GM19240 (cell line): ENCODE data around the gene SYNE2.

Source experiments
- DNase-seq: peaks from one replicate; pipeline ENCODE4 v3.0.0; 2011; ENCODE audit warnings: low spot score; ENCODE audit not compliant: insufficient read length

The SYNE2 gene

GRCh38 chr14:63908667-63909264 is 56.0 kb downstream of the SYNE2 start:
- DNase-seq = no peak

- no peak for DNase-seq
These were observed 57.2 kb downstream of the SYNE2 start for GRCh38 chr14:63909984-63910383.

DNA sequence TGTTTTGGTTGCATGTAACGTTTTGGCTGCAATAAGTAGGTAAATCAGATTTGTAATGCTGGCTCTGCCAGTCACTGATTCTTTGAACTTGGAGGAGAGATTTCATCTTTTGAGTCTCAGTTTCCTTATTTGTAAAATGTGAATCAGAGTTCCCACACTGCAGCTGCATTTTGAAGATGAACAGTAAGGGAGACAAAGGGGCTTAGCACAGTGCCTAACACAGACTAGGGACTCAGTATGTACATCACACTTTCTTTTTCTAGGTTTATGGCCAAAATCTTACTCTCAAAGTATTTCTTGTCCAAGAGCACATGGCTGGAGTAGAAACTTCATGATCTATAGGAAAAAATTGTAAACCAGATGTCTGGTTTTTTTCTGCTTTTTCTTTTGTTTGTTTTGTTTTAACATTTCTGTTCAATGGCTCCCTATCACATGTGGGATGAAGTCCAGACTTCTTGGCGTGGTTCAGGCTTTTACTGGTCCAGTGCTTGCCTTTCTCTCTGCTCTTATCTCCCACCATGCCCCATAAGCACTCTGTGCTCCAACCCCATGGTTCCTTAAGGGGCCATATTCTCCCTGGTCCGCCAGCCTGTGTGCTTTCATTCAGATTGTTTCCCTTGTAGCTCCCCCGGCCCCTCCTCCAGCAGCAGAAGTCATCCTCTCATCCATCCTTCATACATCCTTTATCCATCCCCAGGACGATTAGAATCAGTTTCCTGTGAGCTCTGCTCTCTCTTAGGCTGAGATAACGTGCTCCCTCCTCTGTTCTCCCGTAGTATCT is 58.0 kb downstream of the SYNE2 start:
- no peak for DNase-seq

GRCh38 chr14:63911404-63911803 is 58.6 kb downstream of the SYNE2 start:
- no peak for DNase-seq

GRCh38 chr14:63912286-63912685 is 59.5 kb downstream of the SYNE2 start:
- no peak for DNase-seq

DNA sequence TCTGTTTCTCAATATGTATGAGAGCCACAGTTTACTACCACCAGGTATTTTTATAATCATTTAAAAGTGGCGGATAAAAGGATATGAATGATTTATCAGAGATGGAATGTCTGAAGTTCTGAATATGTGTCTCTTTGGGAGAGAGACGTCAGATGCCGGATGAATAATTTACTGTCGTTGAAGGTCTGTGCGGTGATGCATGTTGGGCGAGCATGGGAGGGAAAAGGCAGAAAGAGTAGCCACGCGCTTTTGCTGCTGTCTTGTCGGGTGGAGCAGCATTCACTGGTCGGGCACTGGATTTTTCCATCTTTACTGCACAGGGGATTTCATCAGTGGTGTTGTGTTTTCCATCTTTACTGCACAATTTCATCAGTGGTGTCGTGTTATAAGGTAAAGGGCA is 65.6 kb downstream of the SYNE2 start:
- DNase-seq = no peak

GRCh38 chr14:63922696-63923421 is 70.1 kb downstream of the SYNE2 start:
- DNase-seq = no peak

DNA sequence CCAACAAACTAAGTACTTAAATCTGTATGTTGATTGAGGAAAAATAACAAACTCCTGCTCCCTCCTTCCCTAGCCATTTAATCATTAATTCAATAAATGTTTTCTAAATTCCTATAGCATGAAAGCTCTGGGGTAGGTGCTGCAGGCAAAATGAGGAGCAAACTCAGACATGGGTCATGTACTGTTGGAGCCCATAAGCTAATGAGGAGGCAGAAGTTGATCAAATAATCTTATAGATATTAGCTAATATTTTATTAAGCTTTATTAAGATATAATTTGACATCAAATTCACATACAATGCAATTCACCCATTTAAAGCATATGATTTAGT is 70.6 kb downstream of the SYNE2 start:
- no peak for DNase-seq

DNA sequence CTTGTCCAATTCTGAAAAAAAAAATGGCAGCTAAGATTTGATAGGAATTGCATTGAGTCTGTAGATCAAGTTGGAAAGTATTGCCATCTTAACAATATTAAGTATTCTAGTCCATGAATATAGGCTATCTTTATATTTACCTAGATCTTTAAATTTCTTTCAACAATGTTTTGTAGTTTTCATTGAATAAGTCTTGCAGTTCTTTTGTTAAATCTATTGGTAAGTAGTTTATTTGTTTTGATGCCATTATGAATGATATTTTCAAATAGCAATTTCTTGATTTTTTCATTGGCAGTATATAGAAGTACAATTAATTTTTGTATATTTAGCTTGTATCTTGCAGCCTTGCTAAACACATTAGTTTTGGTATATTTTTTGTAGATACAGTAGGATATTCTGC is 71.6 kb downstream of the SYNE2 start:
- DNase-seq = no peak

- no peak for DNase-seq
These were observed 73.8 kb downstream of the SYNE2 start for GRCh38 chr14:63926641-63927040.

GRCh38 chr14:63928744-63929174 is 76.0 kb downstream of the SYNE2 start:
- no peak for DNase-seq

GRCh38 chr14:63933110-63933509 is 80.3 kb downstream of the SYNE2 start:
- no peak for DNase-seq

- DNase-seq = no peak
These were observed 80.9 kb downstream of the SYNE2 start for GRCh38 chr14:63933711-63934110.

GRCh38 chr14:63938198-63939005 is 85.6 kb downstream of the SYNE2 start:
- no peak for DNase-seq

DNA sequence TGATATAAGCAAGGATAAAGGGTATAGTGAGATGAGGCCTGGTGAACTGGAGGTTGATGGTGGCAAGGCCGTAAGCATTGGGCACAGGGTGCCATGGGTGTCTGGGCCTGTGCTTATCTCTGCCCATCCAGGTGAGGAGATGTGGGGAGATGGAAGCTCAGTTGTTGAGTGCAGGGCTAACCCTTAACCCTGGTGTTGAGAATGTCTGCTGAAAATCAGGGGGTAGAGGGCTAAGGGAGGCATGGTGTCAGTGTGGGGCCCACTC is 86.1 kb downstream of the SYNE2 start:
- DNase-seq = no peak

GRCh38 chr14:63940387-63940786 is 87.6 kb downstream of the SYNE2 start:
- no peak for DNase-seq

DNA sequence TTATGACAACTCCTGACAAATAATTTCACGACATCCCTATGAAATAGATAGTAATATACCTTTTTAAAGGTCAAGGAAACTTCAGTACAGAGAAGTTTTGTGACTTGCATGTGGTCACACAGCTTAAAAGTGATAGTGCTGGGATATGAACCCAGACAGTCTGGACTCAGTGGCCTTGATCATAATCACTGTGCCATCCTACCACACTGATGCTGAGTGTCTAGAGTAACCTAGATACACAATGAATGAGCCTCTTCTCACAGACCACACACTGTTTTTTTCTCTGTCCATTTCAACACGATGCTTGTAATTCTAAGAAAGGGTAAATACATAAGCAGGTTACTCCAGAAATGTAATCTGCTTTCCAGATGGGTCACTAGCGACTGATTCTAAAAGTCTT is 88.2 kb downstream of the SYNE2 start:
- DNase-seq = no peak

- no peak for DNase-seq
These were observed 96.9 kb downstream of the SYNE2 start for GRCh38 chr14:63949696-63950095.

GRCh38 chr14:63951021-63951420 is 98.2 kb downstream of the SYNE2 start:
- DNase-seq = no peak

- DNase-seq = no peak
These were observed 98.6 kb downstream of the SYNE2 start for GRCh38 chr14:63951429-63951828.

DNA sequence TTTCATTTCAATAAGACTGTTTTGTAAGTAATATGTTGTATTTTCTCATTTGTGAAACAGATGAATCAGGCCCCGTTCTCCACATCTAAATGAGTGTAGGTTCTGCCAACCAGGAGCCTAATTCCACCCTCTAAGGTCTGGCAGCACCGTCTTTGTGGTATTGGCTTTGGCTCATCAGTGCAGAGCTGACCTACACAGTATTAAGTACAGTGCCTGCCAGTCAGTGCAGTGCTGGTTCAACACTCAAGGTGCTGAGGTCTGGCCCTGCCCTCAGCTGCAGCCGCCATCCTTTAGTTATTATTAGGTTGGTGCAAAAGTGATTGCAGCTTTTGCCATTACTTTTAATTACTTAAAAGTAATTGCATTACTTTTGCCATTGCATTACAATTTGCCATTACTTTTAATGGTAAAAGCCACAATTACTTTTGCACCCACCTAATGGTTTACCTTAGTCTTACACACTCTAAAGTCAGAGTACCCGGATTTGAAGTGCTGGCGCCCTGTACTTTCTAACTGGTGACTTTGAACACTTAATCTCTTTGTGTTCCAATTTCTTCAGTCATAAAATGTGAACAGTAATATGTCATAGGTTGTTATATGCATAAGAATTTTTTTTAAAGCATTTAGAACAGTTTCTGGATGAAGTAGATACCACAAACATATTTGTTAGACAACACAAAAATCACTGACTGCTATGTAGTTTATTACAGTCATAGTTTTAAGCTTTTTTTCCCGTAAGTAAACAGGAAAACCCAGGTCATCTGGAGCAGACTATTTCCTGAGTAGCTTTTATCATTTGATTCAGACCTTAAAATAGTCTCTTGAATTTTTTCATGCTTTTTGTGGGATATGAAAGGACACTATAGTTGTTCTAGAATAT is 99.5 kb downstream of the SYNE2 start:
- no peak for DNase-seq
